Retina (tissue), 1 donor: Measurements from ENCODE around the gene CCNDBP1.
"Not testable (repeated sequence)": the region's sequence is repeated elsewhere in the genome, so short reads cannot be mapped to it uniquely, and the experiment has no call there.

Source experiments
- DNase-seq: peaks from one replicate; pipeline ENCODE4 v3.0.0-alpha.2; 2016

Gene CCNDBP1

DNA sequence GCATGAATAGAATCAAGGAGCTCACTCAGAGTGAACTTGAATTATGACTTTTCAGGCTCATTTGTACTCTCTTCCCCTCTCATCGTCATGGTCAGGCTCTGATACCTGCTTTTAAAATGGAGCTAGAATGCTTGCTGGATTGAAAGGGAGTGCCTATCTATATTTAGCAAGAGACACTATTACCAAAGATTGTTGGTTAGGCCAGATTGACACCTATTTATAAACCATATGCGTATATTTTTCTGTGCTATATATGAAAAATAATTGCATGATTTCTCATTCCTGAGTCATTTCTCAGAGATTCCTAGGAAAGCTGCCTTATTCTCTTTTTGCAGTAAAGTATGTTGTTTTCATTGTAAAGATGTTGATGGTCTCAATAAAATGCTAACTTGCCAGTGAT lies 9.6 kb downstream of the CCNDBP1 start:
- no peak for DNase-seq

DNA sequence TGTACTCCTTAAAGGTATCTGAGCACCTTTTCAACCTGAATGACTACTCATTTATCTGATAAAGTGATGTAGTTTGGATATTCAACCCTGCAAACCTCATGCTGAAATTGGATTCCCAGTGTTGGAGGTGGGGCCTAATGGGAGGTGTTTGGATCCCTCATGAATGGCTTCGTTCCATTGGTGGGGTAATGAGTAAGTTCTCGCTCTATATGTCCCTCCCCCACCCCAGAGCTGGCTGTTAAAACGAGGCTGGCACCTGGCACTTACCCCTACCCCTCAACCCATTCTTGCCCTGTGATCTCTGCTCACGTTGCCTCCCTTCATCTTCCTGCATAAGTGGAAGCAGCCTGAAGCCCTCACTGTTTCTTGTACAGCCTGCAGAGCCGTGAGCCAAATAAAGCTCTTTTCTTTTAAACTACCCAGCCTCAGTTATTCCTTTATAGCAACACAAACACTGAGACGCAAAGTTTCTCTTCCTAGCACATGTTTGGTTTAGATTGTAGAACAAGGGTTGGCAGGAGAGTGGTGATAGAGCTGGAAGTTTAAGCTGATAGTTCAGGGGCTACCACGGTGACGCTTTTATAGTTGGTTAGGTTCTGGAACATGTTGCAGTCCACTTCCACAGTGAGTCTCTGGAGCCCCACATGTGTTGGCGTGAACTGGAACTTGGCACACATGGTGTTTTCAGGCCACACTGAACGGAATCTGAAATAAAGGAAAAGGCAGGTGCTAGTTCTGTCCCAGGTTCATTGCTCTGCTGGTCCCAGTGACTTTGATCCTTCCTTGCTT lies 11.8 kb downstream of the CCNDBP1 start:
- no peak for DNase-seq

DNA sequence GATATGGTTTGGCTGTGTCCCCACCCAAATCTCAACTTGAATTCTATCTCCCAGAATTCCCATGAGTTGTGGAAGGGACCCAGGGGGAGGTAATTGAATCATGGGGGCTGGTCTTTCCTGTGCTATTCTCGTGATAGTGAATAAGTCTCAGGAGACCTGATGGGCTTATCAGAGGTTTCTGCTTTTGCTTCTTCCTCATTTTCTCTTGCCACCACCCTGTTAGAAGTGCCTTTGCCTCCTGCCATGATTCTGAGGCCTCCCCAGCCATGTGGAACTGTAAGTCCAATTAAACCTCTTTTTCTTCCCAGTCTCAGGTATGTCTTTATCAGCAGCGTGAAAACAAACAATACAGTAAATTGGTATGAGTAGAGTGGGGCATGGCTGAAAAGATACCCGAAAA lies 12.6 kb downstream of the CCNDBP1 start:
- DNase-seq: not testable (repeated sequence)

DNA sequence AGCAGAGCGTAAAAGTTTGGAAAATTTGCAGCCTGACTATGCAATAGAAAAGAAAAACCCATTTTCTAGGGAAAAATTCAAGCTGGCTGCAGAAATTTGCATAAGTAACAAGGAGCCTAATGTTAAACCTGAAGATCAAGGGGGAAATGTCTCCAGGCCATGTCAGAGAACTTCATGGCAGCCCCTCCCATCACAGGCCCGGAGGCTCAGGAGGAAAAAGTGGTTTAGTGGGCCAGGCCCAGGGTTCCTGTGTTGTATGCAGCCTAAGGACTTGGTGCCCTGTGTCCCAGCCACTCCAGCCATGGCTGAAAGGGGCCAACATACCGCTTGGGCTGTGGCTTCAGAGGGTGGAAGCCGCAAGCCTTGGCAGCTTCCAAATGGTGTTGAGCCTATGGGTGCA lies 13.4 kb downstream of the CCNDBP1 start:
- DNase-seq: not testable (repeated sequence)

DNA sequence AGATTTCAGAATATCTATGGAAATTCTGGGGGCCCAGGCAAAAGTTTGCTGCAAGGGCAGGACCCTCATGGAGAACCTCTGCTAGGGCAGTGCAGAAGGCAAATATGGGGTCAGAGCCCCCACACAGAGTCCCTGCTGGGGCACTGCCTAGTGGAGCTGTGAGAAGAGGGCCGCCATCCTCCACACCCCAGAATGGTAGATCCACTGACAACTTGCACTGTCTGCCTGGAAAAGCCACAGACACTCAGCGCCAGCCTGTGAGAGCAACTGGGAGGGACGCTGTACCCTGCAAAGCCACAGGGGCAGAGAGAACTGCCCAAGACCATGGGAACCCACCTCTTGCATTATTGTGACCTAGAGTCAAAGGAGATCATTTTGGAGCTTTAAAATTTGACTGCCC lies 13.8 kb downstream of the CCNDBP1 start:
- no peak for DNase-seq

DNA sequence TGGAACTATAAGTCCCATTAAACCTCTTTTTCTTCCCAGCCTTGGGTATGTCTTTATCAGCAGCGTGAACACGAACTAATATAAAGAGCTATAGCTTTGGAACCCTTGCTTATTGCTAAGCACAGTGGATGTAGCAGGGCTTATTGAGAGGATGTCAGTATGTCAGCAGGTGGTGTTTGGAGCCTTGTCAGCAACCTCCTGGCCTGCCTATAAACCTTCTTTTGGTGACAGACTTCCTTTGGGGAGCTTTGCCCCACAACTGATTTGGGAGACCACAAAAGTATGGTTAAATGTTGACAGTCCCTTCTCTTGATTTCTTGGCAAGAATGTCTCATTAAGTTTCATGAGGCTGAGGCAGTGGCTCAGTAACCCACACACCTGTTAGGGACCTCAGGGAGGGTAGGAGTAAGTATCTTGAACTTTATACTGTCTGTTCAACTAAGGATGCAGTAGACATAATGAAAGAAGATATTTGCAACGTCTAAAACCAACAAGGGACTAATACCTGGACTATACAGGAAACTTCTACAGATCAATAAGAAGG lies 14.8 kb downstream of the CCNDBP1 start:
- DNase-seq: no peak

DNA sequence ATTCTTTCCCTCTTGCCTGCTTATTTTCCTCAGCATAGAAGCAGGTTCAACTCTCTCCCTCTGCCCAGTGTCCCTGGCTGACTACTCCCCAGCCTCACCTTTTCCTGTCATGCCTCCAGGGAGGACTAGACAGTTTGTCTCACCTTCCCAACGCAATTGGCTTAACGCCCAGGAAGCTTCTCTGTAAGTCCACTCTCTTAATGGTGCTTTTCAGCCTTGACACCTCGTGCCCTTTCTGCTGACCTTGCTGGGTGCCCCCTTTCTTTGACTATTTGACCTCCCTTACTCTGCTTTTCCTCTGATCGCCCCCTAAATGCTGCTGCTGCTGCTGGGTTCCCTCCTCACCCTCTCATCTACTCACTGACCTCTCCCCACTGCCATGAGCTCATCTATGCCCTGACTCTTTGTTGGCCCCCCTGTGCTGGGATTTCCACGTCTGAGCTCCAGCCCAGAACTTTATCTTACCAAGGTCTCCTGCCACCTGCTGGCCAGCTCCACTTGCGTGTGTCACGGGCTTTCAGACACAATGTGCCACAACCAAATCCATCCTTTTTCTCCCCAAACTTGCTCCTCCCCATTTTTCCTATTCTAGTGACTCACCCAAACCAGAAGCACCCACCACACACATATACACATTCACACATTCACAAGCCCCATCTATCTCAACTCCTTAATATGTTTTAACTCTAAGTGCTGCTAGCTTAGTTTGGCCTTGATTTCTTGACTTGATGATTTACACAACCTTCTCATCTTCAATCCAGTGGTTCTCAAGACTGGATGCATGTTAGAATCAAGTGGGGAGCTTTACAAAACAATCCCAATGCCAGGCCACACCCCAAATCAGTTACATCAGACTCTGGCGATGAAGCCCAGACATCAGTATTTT lies 19.1 kb downstream of the CCNDBP1 start:
- no peak for DNase-seq

DNA sequence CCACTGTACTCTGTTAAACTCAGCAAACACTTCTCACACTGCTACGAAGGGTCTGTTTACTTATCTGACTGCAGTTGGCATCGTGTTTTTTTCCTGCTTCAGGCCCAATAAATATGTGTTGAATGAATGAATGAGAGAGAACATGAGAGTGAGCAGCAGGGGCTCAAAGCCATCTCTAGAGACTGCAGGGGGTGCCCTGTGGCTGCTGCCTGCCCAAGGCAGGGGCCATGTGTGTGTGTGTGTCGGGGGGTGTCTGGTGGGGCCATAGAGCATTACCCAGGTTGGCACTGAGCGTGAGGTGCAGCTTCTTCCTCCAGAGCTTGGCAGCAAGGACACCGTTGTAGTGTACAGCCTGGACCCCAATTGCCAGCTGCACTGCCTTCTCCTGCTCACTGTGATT lies 20.9 kb downstream of the CCNDBP1 start:
- DNase-seq: no peak

DNA sequence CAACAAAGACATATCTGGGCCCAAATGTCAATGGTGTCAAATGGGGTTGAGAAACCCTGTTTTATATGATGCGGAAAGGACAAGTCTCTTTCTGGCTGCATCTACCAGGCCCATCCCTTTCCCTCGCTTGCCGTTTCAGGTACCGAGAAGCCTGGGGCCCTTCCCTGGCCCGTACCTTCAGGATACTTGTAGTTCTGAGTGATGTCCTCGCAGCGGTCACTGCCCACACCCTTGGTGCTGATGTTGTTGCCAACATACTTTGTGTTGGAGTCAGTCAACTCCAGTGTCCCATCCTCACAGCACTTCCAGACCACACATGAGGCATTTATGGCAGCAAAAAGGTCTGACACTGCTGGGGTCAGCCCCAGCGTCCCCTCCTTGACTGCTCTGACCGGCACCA lies 21.8 kb downstream of the CCNDBP1 start:
- DNase-seq: no peak

DNA sequence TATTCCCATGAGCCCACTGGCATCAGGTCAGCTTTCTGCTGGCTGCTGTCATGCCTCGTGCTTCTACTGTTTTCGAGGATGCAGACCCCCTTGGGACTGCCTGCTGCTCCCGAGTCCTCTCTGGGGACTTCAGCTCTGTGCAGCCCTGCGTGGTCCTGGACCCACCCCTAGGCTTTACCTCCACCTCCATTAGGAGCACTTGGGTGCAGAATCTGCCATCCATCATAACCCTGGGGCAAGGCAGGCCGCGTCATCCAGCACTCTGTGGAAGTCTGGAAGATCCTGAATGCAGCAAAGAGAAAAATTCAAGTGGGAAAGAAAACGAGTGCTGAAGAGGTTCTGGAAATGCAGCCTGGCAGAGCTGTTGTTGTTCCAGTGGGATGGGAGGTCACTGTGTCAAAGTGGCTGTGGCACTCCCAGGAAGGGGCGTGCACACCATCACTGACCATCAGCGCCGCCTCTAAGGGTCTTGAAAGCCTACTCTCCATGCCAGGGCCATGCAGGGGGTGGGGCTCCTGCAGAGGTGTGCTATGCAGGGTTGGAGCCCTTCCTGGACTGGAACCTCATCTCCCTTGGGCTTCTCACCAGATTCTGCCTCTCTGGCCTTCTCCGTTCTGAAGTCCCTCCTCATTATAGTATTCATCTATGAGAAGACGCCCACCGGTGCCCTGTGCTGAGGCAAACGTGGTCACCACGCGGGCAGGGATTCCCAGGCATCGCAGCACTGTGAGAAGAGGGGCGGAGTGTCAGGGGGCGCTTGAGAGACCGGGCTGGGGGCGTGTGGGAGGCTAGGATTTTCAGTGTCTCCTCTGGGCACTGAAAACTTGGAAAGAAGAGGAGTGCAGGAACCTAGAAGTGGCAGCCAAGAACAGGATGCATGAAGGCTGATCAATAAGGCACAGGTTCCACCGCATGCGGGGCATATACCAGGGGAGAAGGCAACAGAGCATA lies 23.1 kb downstream of the CCNDBP1 start:
- DNase-seq: no peak

DNA sequence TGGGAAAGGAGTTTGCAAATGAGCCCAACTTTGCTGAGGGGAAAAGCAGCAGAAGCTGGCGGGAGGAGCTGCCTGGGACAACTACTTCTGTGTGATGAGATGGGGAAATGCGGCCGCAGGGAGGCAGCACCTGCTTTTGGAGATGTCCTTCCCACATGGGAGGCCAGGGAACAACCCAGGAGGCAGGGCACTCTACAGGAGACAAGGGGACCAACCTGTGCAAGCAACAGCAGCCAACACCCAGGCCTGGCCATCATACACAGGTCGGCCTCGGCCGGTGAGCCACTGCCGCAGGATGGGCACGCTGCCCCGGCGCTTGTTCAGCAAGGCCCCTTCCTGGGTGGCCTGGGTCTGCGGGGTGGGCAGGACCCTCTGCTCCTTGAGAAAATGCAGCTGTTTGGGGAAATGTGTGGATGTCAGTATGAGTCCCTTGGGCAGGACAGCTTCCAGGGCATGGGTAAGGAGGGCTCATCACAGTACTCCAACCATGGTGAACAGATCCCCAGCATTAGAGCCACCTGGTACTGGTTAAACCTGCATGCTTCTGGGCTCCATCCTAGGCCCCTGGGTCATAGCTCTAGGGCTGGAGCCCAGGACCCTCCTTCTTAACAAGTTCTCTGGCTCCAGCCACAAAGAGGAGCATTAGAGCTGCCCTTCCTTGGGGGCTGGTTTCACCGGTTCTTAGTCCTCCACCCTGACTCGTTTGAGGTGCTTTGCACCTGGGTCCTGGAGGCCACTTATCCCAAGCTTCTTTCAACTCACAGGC lies 24.0 kb downstream of the CCNDBP1 start:
- no peak for DNase-seq

DNA sequence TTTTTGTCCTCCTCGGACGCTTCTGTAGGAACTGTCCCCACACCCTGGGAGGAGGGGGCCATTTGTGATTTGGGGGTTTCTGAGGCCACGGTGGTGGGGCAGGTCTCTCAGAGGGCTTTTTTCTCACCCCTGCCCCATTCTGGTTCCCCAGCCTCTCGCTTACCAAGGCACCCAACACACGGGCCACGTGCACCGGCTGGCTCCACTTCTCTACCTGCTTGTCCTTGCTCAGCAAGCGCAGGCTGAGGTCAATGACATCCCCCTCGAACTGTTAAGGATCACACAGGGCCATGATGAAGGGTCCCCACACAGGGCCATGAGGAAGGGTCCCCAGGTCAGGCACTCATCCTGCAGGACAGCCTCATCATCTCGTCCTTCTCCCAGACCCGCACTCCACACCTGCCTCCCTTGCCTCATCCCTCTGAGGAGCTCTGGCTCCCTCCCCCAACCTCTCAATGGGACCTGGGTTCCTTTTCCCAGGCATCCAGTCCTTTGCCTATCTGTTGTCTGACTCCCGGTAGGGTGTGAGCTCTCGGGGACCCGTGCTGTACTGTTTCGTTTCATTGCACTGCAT lies 25.1 kb downstream of the CCNDBP1 start:
- no peak for DNase-seq

DNA sequence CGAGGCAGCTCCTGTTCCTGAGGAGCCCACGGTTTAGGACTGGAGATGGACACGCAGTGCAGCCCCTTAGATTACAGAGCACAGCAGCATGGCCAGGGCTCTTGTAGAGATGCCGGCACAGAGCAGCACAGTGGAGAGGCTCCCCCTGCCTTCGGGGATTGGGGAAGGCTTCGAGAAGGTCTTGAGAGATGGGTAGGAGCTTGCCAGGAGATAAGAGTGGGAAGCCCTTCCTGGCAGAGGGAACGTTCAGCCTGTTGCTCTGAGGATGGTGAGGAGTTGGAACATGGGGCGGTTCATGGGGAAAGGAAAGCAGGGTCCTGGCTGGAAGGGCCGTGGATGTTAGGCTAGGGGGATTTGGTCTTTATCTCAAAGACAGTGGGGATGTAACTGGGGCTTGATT lies 25.6 kb downstream of the CCNDBP1 start:
- no peak for DNase-seq

DNA sequence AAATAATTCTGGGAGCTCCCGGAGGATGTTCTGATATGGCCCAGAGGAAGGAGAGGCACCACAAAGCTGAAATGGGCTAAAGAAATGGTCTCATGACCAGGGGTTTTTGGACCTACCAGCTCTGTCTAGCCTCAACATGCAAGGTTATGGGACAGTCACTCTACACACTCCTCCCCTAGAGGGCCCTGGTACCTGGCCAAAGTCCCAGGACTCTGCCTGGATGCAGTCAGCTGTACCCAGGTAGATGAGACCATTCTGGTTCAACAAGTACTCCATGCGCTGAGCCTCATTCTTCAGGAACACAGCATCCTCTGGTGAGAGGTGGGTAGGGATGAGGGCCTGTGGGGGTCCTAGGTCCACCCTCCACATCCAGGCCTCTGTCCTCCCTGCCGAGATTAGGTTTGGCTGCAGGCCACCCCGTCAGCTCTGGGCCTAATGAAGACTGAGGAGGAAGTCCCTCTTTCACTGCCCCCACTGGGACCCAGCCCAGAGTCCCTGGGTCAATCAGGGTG lies 26.1 kb downstream of the CCNDBP1 start:
- DNase-seq: no peak

DNA sequence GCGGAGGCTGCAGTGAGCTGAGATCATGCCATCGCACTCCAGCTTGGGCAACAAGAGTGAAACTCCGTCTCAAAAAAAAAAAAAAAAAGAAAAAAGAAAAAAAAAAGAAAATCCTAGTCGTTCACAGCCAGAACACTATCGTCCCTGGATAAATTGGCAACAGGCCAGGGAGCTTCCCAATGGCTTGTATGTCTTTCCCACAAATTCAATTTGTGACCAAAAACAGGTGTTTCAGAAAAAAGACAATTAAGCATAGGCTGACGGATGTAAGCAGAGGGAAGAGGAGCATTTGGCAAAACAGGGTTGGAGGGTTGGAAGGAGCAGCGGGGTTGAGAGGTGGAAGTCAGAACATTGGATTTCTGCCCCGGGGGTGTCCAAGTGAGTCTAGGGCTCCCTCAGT lies 27.1 kb downstream of the CCNDBP1 start:
- no peak for DNase-seq

DNA sequence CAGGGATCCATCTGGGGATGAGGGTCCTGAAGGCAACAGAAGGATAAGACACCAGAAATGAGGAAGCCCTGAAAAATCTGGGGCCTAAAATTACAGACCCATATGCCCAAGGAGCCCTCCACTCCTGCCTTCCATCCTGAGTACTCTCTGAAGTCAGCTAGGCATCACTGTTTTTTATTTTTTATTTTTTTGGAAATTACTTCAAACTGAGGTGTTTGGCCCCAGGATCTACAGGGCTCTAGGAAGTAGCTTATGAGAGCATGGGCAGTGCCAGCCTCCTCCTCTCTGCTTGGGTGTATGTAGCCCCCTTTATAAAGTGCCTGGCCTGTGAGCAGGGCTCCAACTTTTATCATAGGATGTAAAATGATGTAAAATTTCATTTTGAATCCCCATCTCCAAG lies 27.7 kb downstream of the CCNDBP1 start:
- no peak for DNase-seq

DNA sequence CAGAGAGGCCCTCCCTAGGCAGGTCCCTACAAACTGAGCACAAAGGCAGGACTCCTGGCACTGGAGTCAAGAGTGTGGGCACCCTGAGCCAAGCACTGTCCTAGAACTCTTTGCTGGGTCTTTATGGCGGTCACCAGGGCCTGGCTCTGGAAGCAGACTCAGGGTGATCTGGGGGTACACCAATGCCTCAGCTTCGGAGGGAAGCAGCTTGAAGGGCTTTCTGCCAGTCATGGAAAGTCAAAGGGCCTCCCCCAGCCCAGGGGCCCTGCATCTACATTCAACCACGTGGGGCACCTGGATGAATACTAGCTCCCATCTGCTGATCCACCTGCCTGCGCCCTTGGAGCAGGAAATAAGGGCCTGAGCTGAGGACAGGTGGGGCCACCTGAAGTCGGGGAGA lies 28.3 kb downstream of the CCNDBP1 start:
- no peak for DNase-seq

DNA sequence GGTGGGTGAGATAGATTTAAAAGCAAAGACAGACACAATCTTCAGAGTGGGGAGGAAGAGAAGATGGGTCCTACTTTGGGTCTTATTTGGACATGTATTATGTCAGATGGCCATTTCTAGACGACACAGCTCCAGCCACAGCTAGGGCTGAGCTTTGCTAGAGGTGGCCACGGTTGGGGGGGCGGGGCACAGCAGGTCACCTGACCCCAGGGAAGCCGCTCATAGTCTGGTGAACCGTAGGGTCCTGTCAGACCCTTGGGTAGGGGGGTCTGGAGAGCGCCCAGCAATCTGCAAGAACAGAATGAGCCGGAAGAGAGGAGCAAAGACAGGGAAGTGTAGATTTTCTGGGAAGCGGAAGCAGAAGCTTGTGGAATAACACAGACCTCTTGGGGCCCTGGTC lies 29.0 kb downstream of the CCNDBP1 start:
- DNase-seq: no peak

DNA sequence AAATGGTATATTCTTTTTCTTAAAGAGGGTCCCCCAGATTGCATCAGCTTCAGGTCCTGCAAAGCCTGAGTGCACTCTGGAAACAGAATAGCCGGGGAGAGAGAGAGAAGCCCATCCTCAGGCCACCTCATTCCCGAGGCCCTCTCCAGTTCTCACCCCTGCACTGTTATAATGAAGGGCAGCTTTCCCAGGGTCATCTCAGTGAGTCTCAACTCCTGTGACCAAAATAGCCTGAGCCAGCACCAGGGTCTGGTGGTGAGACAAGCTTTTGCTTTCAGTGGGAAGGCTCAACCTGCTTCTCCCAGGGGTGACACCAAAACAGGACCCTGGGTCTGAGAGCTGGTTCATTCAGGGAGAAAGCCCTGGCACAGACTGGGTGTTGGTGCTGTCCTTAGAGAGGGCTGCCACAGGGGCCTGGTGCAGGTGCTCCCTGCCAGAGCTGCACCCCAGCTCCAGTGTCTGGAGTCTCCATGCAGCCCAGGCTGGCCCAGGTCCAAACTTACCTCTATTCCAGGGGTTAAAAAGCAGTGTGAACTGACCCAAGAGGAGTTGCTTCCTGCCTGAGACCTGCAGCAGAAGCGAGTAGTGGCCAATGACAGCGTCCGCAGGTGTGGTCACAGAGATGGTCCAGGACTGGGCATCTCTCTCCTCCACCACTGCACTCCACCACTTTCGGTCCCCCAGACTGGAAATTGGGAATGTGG lies 29.5 kb downstream of the CCNDBP1 start:
- DNase-seq: no peak

DNA sequence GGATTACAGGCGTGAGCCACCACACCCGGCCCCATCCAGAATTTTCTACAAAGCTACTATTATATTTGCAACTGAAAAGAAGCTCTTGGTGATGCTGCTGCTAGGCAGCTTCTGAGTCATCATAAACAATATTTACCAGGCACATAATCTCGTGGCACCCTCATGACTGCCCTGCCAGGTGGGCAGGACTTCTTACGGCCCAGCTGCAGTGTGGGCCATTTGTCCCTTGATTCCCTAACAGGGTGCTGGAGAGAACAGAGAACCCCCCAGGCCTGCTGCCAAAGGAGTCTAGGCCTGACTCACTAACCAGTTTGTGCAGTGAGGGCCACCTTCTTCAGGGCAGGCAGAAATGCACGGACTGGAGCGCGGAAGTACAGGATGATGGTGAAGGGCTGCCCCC lies 30.8 kb downstream of the CCNDBP1 start:
- no peak for DNase-seq
